ENCODE measurements around the gene UBE2R2.
"Not testable (repeated sequence)": the region's sequence is repeated elsewhere in the genome, so short reads cannot be mapped to it uniquely, and the experiment has no call there.

UBE2R2 gene

DNA sequence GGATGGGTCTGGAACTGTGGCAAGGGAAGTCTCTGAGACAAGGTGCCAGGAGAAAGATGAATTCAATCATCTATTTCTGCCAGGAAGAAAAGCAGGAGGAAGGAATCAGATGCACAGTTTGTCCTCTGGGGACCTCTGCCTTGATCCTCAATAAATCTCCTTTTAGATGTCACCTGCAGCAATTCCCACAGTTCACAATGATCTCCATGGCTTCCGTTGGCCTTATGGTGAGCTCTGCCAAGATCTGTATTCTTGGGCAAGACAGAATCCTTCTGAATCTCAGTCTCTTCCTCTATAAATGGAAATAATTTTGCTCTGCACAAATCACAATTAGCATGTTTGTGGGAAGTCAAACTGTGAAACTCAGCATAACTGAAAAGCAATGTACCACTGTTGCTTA lies 23.5 kb upstream of the UBE2R2 start:
- H3K27me3 Mint-ChIP-seq; H3K36me3 Mint-ChIP-seq (ENCODE audit: low read depth); H3K27ac Mint-ChIP-seq; H3K4me1 Mint-ChIP-seq (ENCODE audit: low read depth); H3K4me3 Mint-ChIP-seq; H3K9me3 Mint-ChIP-seq: not testable (repeated sequence)

DNA sequence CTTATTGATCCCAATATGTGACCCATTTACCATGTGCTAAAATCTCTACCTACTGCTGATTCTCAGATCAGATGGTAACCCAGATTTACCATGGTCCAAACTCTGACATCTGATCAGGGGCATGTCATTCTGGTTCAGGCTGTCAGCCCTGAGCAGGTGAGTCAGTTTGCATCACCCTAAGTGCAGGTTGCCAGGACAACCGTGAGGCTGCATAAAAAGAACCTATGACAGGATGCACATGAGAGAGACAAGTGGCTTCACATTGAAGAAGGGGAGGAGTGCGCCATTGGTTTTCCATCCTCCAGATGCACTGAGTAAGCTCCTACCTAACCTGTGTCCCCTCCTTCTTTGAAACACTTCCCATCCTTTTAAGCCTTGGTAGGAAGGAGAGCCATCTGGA lies 22.4 kb upstream of the UBE2R2 start:
- H3K4me1 Mint-ChIP-seq (ENCODE audit: low read depth): no peaks in the 10 kb centered on the region
- H3K9me3 Mint-ChIP-seq: no peaks in the 10 kb centered on the region
- H3K27ac Mint-ChIP-seq: no peak overlapping the region
- no peaks in the 10 kb centered on the region for H3K36me3 Mint-ChIP-seq (ENCODE audit: low read depth)
- peaks cover 12% of the 10 kb centered on the region for H3K27me3 Mint-ChIP-seq
- H3K4me3 Mint-ChIP-seq: no peak overlapping the region

DNA sequence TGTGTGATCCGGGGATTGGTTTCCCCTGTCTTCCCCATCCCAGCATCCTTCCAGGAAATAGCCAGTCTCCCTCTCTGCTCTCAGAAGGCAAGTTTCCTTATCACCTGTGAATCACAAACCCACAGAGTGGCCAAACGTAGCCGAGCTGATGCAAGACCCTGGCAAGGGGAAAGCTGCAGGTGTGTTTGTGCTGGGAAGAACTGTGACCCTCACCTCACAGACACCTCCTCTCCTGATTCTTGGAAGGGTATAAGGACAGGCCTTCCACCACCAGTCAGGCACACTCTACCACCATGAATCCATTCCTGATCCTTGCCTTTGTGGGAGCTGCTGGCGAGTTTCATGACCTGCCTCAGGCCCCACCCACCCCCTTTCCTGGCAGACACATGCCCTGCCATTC lies 21.7 kb upstream of the UBE2R2 start, which contains the start of gene PRSS3:
TSS of gene PRSS3 (plus strand) at position 281 of the 400 bp plus-strand sequence. CDS start at position 294, 13 bp downstream.
- Mint-ChIP-seq H3K36me3 (ENCODE audit: low read depth) (no peaks in the 10 kb centered on the region), H3K27me3 (peaks cover 12% of the 10 kb centered on the region), H3K4me3 (no peak within 1 kb of the TSS), H3K9me3 (no peaks in the 10 kb centered on the region), H3K27ac (no peak within 1 kb of the TSS), H3K4me1 (ENCODE audit: low read depth) (no peaks in the 10 kb centered on the region)

DNA sequence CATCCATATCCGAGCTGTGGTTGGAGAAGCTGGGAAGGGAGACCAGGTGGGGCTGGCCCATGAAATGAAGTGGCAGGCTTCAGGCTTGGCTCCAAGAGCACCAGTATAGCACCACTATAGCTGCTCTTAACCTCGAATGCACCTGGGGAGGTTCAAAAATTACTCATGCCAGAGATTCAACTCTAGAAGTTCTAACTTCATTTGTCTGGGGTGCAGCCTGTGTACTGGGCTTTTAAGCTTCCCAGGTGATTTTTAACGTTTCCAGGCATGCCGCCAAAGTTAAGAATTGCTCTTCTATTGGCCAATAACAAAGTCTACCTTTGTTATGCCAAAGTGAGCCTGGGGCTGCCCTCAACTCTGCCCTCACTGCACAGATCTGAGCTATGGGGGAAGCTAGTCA lies 21.1 kb upstream of the UBE2R2 start:
- peaks cover 12% of the 10 kb centered on the region for H3K27me3 Mint-ChIP-seq
- no peak overlapping the region for H3K27ac Mint-ChIP-seq
- H3K36me3 Mint-ChIP-seq (ENCODE audit: low read depth): no peaks in the 10 kb centered on the region
- no peak overlapping the region for H3K4me3 Mint-ChIP-seq
- H3K4me1 Mint-ChIP-seq (ENCODE audit: low read depth): no peaks in the 10 kb centered on the region
- H3K9me3 Mint-ChIP-seq: no peaks in the 10 kb centered on the region

DNA sequence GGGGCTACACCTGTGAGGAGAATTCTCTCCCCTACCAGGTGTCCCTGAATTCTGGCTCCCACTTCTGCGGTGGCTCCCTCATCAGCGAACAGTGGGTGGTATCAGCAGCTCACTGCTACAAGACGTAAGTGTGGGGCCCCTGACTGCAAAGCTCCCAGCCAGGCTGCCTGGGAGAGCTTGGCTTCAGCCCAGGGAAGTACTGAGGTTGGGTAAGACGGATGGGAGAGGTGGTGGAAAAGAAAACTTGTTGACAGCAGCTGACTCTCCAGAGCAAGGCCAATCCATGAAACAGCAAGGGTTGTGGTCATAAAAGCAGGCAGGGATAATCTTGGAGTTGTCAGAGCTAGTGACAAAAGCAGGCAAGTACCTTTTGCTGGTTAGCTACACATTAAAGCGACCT lies 20.3 kb upstream of the UBE2R2 start:
- H3K4me3 Mint-ChIP-seq; H3K36me3 Mint-ChIP-seq (ENCODE audit: low read depth); H3K9me3 Mint-ChIP-seq; H3K4me1 Mint-ChIP-seq (ENCODE audit: low read depth); H3K27ac Mint-ChIP-seq: not testable (repeated sequence)
- peaks cover 12% of the 10 kb centered on the region for H3K27me3 Mint-ChIP-seq

DNA sequence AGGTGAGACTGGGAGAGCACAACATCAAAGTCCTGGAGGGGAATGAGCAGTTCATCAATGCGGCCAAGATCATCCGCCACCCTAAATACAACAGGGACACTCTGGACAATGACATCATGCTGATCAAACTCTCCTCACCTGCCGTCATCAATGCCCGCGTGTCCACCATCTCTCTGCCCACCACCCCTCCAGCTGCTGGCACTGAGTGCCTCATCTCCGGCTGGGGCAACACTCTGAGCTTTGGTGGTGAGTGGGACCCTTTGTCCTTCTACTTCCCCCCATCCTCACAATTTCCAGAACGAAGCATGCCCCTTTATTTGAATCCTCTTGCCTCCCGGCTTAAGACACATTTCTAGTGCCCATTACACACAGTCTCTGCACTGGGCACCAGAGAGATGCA lies 19.1 kb upstream of the UBE2R2 start:
- Mint-ChIP-seq H3K4me3 (no peak overlapping the region), H3K9me3 (no peaks in the 10 kb centered on the region), H3K27ac (no peak overlapping the region), H3K4me1 (ENCODE audit: low read depth) (no peaks in the 10 kb centered on the region), H3K36me3 (ENCODE audit: low read depth) (no peaks in the 10 kb centered on the region), H3K27me3 (peaks cover 12% of the 10 kb centered on the region)

DNA sequence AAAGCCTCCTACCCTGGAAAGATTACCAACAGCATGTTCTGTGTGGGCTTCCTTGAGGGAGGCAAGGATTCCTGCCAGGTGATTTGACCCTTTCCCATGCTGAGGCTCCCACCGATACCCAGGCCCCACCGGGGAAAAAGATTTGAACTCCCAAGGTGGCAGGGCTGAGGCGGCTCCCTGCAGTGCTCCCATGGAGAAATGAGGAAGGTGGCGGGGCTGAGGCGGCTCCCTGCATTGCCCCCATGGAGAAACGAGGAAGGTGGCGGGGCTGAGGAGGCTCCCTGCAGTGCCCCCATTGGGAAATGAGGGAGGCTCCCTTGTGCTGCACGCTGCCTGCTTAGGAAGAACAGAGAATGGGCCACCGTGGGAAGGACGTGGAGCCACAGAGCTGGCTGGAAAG lies 18.4 kb upstream of the UBE2R2 start:
- H3K4me3 Mint-ChIP-seq: no peak overlapping the region
- H3K9me3 Mint-ChIP-seq: no peaks in the 10 kb centered on the region
- no peaks in the 10 kb centered on the region for H3K36me3 Mint-ChIP-seq (ENCODE audit: low read depth)
- H3K4me1 Mint-ChIP-seq (ENCODE audit: low read depth): no peaks in the 10 kb centered on the region
- peaks cover 16% of the 10 kb centered on the region for H3K27me3 Mint-ChIP-seq
- H3K27ac Mint-ChIP-seq: no peak overlapping the region

DNA sequence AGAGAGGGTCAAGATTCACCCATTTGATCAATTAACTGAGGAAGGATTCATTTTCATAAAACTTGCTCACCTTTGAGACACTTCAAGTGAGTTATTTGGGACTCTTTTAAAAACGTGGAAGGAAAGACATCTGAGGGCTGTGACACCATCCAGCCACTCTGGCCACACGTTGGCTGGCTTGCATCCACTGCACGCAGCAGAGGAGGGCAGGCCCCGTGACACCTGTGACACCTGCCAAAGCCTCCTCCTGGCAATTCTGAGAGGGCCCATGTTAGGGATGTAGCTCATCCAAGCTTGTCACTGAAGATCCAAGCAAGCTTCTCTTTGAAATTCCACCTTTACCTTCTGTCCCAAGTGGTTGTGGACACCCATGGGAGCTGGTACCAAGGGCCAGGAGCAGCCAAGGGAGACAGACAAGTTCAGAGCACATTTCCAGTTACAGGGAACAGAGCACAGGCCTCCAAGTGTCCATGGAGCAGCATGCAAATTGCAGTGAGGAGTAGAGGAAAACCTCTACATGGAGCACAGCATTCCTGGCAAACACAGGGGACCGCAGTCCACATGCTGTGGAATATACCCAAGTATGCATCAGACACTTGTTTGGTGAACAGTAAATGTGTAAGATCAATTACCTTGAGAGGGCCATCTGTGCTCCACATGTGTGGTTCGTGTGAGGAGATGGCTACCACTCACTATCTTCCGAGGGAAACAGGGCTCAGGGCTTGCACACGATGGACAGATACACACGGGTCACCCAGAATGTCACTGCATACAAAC lies 16.8 kb upstream of the UBE2R2 start:
- peaks cover 16% of the 10 kb centered on the region for H3K27me3 Mint-ChIP-seq
- H3K9me3 Mint-ChIP-seq: no peaks in the 10 kb centered on the region
- H3K36me3 Mint-ChIP-seq (ENCODE audit: low read depth): no peaks in the 10 kb centered on the region
- H3K4me3 Mint-ChIP-seq: no peak overlapping the region
- no peaks in the 10 kb centered on the region for H3K4me1 Mint-ChIP-seq (ENCODE audit: low read depth)
- H3K27ac Mint-ChIP-seq: no peak overlapping the region

DNA sequence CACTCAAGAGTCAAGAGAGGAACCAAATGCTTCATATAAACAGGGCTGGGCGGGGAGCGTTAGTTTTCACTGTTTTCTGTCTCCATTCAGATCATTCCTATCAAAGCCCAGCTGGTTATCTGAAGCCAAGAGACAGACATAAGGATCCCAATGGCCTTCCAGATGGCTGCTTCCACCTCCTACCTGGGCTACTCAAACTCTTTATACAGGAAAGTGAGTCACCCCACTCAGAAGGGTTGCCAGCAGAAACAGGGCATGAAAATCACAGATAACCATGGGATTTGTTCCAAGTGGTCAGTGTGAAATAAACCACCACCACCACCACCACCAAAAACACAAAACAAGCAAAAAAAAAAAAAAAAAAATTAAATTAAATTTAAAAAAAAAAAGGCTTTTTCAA lies 16.1 kb upstream of the UBE2R2 start:
- Mint-ChIP-seq H3K27me3 (peaks cover 16% of the 10 kb centered on the region), H3K9me3 (no peaks in the 10 kb centered on the region), H3K4me3 (no peak overlapping the region), H3K4me1 (ENCODE audit: low read depth) (no peaks in the 10 kb centered on the region), H3K27ac (no peak overlapping the region), H3K36me3 (ENCODE audit: low read depth) (no peaks in the 10 kb centered on the region)

DNA sequence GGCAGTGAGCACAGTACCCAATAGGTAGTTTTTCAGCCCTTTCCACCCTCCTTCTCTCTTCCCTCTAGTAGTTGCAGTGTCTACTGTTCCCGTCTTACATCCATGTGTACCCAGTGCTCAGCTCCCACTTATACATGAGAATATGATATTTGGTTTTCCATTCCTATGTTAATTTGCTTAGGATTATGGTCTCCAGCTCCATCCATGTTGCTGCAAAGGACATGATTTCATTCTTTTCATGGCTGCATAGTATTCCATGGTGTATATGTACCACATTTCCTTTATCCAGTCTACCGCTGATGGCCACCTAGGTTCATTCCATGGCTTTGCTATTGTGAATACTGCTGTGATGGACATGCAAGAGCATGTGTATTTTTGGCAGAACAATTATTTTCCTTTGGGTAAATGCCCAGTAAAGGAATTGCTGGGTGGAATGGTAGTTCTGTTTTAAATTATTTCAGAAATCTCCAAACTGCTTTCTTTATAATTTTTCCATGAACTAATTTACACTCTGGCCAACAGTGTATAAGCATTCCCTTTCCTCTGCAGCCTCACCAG lies 14.9 kb upstream of the UBE2R2 start:
- H3K4me1 Mint-ChIP-seq (ENCODE audit: low read depth); H3K27ac Mint-ChIP-seq; H3K9me3 Mint-ChIP-seq; H3K36me3 Mint-ChIP-seq (ENCODE audit: low read depth); H3K4me3 Mint-ChIP-seq: not testable (repeated sequence)
- H3K27me3 Mint-ChIP-seq: peaks cover 16% of the 10 kb centered on the region

DNA sequence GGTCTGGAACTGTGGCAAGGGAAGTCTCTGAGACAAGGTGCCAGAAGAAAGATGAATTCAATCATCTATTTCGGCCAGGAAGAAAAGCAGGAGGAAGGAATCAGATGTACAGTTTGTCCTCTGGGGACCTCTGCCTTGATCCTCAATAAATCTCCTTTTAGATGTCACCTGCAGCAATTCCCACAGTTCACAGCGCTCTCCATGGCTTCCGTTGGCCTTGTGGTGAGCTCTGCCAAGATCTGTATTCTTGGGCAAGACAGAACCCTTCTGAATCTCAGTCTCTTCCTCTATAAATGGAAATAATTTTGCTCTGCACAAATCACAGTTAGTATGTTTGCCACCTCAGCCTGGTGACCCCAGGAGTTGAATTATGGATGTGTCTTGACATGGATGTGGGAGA lies 12.8 kb upstream of the UBE2R2 start:
- not testable (repeated sequence) for H3K27me3 Mint-ChIP-seq; H3K27ac Mint-ChIP-seq; H3K9me3 Mint-ChIP-seq; H3K4me1 Mint-ChIP-seq (ENCODE audit: low read depth); H3K36me3 Mint-ChIP-seq (ENCODE audit: low read depth); H3K4me3 Mint-ChIP-seq

DNA sequence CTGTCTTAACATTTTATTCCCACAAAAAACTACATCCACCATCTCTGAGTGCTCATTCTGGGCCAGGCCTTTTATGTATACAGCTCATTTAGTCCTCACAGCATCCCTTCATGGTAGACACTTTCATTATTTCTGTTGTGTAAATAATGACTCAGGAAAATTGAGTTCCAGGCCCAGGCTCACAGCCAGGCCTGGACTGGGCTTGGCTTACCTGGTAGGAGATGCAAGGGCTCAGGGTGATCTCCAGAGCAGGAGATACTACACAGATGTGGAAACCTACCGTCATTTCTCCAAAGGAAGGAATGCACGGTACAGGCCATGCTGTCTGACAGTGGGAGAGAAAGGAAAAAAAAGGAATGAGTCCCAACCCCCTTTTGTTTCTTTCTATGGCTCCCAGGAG lies 9.8 kb upstream of the UBE2R2 start:
- not testable (repeated sequence) for H3K9me3 Mint-ChIP-seq; H3K4me1 Mint-ChIP-seq (ENCODE audit: low read depth); H3K27me3 Mint-ChIP-seq; H3K4me3 Mint-ChIP-seq; H3K36me3 Mint-ChIP-seq (ENCODE audit: low read depth); H3K27ac Mint-ChIP-seq

DNA sequence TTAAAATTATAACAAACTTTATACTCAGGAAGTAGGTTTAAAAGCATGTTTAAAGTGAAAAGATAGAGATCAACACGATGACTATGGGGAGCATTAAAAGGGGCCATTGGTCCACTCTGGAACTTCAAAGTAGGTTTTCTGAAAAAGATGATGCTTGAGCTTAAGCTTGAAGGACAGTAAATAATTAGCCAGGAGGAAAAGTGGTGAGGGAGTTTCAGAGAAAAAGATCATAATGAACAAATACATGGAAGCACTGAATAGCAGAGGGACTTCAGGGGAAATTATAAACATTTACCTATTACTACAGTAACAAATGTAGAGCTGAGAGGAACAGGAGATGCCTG lies 8.0 kb upstream of the UBE2R2 start:
- not testable (repeated sequence) for H3K36me3 Mint-ChIP-seq (ENCODE audit: low read depth); H3K27me3 Mint-ChIP-seq; H3K4me3 Mint-ChIP-seq; H3K27ac Mint-ChIP-seq; H3K9me3 Mint-ChIP-seq; H3K4me1 Mint-ChIP-seq (ENCODE audit: low read depth)

DNA sequence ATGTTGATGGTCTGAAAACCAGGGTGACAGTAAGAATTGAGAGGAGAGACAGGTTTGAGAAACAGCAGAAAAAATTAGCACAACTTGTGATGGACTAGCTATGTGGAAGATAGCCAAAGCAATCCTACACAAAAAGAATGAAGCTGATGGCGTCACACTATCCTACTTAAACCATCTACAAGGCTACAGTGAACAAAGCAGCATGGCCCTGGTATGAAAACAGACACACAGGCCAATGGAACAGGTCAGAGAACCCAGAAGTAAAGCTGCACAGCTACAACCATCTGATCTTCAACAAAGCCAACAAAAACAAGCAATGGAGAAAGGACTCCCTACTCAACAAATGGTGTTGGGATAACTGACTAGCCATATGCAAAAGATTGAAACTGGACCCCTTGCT lies 7.5 kb upstream of the UBE2R2 start:
- Mint-ChIP-seq H3K4me3 (no peak overlapping the region), H3K4me1 (ENCODE audit: low read depth) (peaks cover 9% of the 10 kb centered on the region), H3K9me3 (no peaks in the 10 kb centered on the region), H3K36me3 (ENCODE audit: low read depth) (no peaks in the 10 kb centered on the region), H3K27me3 (no peaks in the 10 kb centered on the region), H3K27ac (no peak overlapping the region)

DNA sequence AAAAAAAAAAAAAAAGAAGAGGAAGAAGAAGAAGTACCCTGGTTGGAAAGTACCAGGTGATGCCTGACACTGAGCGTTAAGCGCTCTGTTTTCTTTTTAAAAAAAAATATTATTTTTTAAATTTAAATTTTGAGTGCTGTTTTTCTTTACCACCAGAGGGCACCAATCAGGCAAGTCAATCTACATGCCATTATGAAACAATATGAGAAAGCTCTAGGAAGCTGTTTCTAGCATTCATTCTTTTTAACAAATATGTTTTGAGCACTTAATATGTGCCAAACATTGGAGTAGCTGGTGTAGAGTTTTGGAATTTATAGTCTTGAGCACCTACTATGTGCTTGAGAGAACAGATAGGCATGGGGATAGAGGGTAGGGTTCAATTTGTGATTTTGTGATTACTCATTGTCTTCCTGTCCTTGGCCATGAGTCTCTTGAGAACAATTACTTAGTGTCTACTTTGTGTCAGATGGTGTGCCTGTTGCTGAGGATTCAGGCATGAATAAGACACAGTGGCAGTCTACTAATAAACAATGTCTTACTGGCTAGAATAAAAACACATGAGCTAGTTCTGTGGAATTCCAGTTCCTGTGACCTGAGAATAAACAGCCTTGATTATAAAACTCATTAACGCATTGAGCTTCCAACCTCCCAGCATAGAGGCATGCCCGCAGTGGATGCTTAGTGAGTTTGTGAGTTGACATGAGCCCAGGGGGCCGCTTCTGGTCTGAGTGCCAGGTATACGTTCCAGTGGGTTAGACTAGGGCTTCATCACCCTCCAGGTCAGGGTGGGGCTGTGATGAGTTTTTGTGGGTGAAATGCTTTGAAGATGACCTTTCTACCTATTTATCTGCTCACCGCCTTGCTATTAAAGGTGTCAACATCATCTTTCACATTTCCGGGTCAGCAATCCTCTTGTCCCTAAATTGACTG lies 3.0 kb upstream of the UBE2R2 start:
- Mint-ChIP-seq H3K27ac (peak overlapping the region; percentile 92), H3K27me3 (no peaks in the 10 kb centered on the region), H3K36me3 (ENCODE audit: low read depth) (peaks cover 6% of the 10 kb centered on the region), H3K4me1 (ENCODE audit: low read depth) (peaks cover 37% of the 10 kb centered on the region), H3K4me3 (no peak overlapping the region), H3K9me3 (no peaks in the 10 kb centered on the region)
